Measurements from ENCODE around the gene FIBCD1.

The FIBCD1 gene

DNA sequence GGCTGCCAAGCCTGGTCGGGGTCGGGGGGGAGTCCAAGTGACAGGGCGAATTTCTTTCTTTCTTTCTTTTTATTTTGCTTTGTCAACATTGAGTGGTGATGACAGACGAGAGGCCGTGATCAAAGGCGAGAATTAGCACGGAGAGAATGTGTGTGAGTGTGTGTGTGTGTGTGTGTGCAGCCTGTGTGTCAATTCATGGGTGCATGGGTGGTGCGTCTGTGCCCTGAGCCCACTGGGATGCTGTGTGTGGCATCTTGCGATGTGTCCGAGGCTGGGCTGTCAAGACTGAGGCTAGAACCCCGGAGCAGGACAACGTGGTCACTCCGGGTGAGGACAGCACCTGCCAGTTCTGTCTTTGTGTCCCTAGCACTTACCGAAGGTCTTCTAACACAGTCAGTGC is 4.7 kb upstream of the FIBCD1 start:
- TF ChIP-seq CTCF (IDR thresholded peaks at IDR 0.05; ENCODE audit: extremely low read depth, missing control alignments), result no peak
- DNase-seq (ENCODE audit: low spot score), result no peak

- TF ChIP-seq CTCF (IDR thresholded peaks at IDR 0.05; ENCODE audit: extremely low read depth, missing control alignments), result no peak
- no peak for DNase-seq (ENCODE audit: low spot score)
Measured at GRCh38 chr9:130943221-130943620, 4.2 kb upstream of the FIBCD1 start.

- no peak for TF ChIP-seq CTCF (IDR thresholded peaks at IDR 0.05; ENCODE audit: extremely low read depth, missing control alignments)
- no peak for DNase-seq (ENCODE audit: low spot score)
Measured at GRCh38 chr9:130942679-130943078, 3.6 kb upstream of the FIBCD1 start.

DNA sequence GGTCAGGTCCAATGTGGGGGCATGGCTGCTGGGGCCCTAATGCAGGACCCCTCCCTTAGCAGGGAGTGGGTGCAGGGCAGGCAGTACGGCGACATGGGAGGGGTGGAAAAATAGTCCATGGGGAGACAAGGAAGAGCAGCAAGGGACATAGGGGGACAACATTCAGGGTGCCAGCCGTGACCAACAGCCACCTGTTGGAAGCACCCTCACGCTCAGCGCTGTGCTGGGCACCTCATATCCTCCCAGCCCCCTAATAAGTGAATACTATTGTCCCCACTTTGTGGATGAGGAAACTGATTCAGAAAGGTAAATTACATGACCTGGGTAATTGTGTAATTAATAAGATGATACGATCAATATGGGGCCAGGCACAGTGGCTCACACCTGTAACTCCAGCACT is 3.0 kb upstream of the FIBCD1 start:
- DNase-seq (ENCODE audit: low spot score), result no peak
- no peak for TF ChIP-seq CTCF (IDR thresholded peaks at IDR 0.05; ENCODE audit: extremely low read depth, missing control alignments)

GRCh38 chr9:130940693-130941576 is 1.9 kb upstream of the FIBCD1 start:
- TF ChIP-seq CTCF (IDR thresholded peaks at IDR 0.05; ENCODE audit: extremely low read depth, missing control alignments), result peak; percentile 69
- peak; percentile 91 for DNase-seq (ENCODE audit: low spot score)

- TF ChIP-seq CTCF (IDR thresholded peaks at IDR 0.05; ENCODE audit: extremely low read depth, missing control alignments), result no peak
- no peak for DNase-seq (ENCODE audit: low spot score)
Measured at GRCh38 chr9:130940027-130940549, 1.0 kb upstream of the FIBCD1 start.

DNA sequence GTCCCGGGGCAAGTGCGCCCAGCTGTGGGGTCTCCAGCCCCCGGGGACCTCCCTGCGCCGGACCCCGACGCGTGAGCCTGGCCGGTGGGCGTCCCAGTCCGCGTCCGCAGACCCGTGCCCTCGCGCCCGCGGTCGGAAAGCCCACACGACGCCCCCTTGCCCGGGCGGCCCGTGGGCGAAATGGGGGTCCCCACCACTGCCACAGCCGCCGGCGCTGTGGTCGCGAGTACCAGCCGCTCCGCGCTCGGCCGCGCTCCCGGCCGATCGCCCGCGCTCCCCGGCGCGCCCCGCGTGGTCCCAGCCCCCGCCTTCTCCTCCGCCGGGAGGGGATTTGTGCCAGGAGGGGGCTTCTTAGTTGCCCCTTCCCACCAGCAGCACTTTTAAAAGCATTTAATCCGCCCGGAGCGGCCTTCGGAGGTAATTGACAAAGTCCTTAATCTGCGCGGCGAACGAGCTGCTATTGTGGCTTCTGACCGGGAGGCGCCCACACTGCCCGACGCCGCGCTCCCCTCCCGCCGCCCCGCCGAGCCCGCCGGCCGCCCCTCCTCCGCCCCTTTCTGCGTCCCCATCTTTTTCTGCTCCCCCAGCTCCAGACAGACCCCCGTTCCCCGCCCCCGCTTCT is 469 bp upstream of the FIBCD1 start:
- DNase-seq (ENCODE audit: low spot score), result peak; percentile 74

More for the DNA sequence above, 469 bp upstream of the FIBCD1 start:
- TF ChIP-seq CTCF (IDR thresholded peaks at IDR 0.05; ENCODE audit: extremely low read depth, missing control alignments), result no peak
